ENCODE measurements around the gene GTF2A2.

GTF2A2 gene

GRCh38 chr15:59678620-59679019, 21.3 kb upstream of the GTF2A2 start:
- no peak for TF ChIP-seq CTCF (IDR thresholded peaks at IDR 0.05; ENCODE audit: insufficient read depth, low read length, missing control alignments)
- no peak overlapping the region for H3K4me3 ChIP-seq (ENCODE audit: low read depth, low read length)
- no peak for DNase-seq (ENCODE audit: low read depth, low spot score)
- POLR2A ChIA-PET, result no interaction called here
- CTCF ChIA-PET, result interaction anchor here (0.8 kb wide), 1 partner anchor 8 kb away, joined by 3 read pairs; no protein-coding TSS in a partner anchor

GRCh38 chr15:59678172-59678571, 20.9 kb upstream of the GTF2A2 start:
- TF ChIP-seq CTCF (IDR thresholded peaks at IDR 0.05; ENCODE audit: insufficient read depth, low read length, missing control alignments), result no peak
- POLR2A ChIA-PET, result no interaction called here
- CTCF ChIA-PET, result no interaction called here
- no peak overlapping the region for H3K4me3 ChIP-seq (ENCODE audit: low read depth, low read length)
- no peak for DNase-seq (ENCODE audit: low read depth, low spot score)

- ChIA-PET POLR2A (no interaction called here), CTCF (no interaction called here)
- no peak for DNase-seq (ENCODE audit: low read depth, low spot score)
- H3K4me3 ChIP-seq (ENCODE audit: low read depth, low read length), result no peak overlapping the region
- no peak for TF ChIP-seq CTCF (IDR thresholded peaks at IDR 0.05; ENCODE audit: insufficient read depth, low read length, missing control alignments)
Observed at GRCh38 chr15:59676565-59676964, 19.2 kb upstream of the GTF2A2 start.

DNA sequence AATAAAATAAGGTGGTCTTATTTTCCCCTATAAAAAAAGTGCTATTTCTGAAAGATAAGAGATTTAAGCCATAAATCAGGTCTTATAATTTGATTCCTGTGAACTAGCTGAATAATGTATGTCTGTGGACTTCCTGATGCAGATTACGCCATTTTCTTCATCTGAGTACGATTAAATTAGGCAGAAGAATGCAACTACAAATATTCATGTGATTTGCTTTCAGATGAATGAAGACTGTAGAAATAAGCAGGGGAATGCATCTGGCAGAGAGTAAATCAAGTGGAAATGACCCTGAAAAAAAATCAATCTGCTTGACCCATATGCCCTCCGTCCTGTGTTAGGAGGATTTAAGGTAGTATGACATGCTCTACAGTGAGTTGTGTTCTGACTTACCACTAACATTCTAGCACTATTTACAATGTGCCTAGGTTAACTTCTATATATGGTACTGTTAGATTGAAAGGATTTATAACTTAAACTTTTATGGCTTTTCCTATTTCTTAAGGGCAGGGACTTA, 17.1 kb upstream of the GTF2A2 start:
- CTCF ChIA-PET, result no interaction called here
- no peak for TF ChIP-seq CTCF (IDR thresholded peaks at IDR 0.05; ENCODE audit: insufficient read depth, low read length, missing control alignments)
- POLR2A ChIA-PET, result no interaction called here
- H3K4me3 ChIP-seq (ENCODE audit: low read depth, low read length), result no peak overlapping the region
- no peak for DNase-seq (ENCODE audit: low read depth, low spot score)

DNA sequence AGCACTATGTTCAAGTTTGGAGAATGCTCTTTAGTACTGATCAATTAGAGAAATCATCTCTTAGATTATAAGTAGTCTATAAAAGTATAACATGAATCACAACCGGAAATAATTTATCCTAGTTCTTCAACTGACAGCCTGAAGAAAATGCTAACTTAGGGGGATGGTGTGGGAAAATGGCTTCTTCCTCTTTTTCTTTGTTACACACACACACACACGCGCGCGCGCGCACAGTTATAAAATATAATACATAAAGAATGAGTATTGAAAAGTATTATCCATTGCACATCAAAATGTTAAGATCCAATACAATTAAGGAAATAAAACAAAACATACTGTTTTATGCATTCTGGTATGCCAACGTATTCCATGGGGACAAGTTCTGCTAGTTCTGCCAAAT, 11.2 kb upstream of the GTF2A2 start:
- DNase-seq (ENCODE audit: low read depth, low spot score), result no peak
- ChIA-PET POLR2A (no interaction called here), CTCF (no interaction called here)
- no peak overlapping the region for H3K4me3 ChIP-seq (ENCODE audit: low read depth, low read length)
- TF ChIP-seq CTCF (IDR thresholded peaks at IDR 0.05; ENCODE audit: insufficient read depth, low read length, missing control alignments), result no peak

GRCh38 chr15:59662260-59662659, 4.9 kb upstream of the GTF2A2 start:
- CTCF ChIA-PET, result no interaction called here
- POLR2A ChIA-PET, result interaction anchor here (0.6 kb wide), 1 partner anchor 99 kb away, joined by 3 read pairs; no protein-coding TSS in a partner anchor
- no peak for TF ChIP-seq CTCF (IDR thresholded peaks at IDR 0.05; ENCODE audit: insufficient read depth, low read length, missing control alignments)
- no peak overlapping the region for H3K4me3 ChIP-seq (ENCODE audit: low read depth, low read length)
- DNase-seq (ENCODE audit: low read depth, low spot score), result peak; percentile 37
